NCI-H345 treated with DMSO at 0.1 percent for 48 hours (cell line): ENCODE data around the gene TNRC6B.
"Not testable (repeated sequence)": the region's sequence is repeated elsewhere in the genome, so short reads cannot be mapped to it uniquely, and the experiment has no call there.

Experiments
- DNase-seq: peaks from one replicate; lab custom pipeline; 2025; ENCODE audit not compliant: unreplicated experiment; lab: John Stamatoyannopoulos, UW

The TNRC6B gene

GRCh38 chr22:40177738-40178416, at the start of gene TNRC6B:
Gene TNRC6B, plus strand, starts transcription at chr22:40177925. Its CDS starts 211 bp downstream, at chr22:40178136.
- DNase-seq: peak; percentile 78

GRCh38 chr22:40128989-40129388, 48.7 kb upstream of the TNRC6B start:
- no peak for DNase-seq

- DNase-seq: no peak
These were observed 40.6 kb upstream of the TNRC6B start for GRCh38 chr22:40137132-40137531.

- no peak for DNase-seq
These were observed 38.9 kb upstream of the TNRC6B start for GRCh38 chr22:40138866-40139265.

GRCh38 chr22:40147388-40148176, 30.1 kb upstream of the TNRC6B start:
- no peak for DNase-seq

- no peak for DNase-seq
These were observed 24.5 kb upstream of the TNRC6B start for GRCh38 chr22:40153192-40153591.

- no peak for DNase-seq
These were observed 24.0 kb upstream of the TNRC6B start for GRCh38 chr22:40153705-40154104.

GRCh38 chr22:40156001-40156516, 21.7 kb upstream of the TNRC6B start:
- peak; percentile 66 for DNase-seq

- not testable (repeated sequence) for DNase-seq
These were observed 21.0 kb upstream of the TNRC6B start for GRCh38 chr22:40156682-40157081.

- DNase-seq: no peak
These were observed 20.3 kb upstream of the TNRC6B start for GRCh38 chr22:40157330-40157945.

GRCh38 chr22:40161194-40161593, 16.5 kb upstream of the TNRC6B start:
- DNase-seq: no peak

- not testable (repeated sequence) for DNase-seq
These were observed 12.2 kb upstream of the TNRC6B start for GRCh38 chr22:40165537-40165936.

- no peak for DNase-seq
These were observed 2.0 kb upstream of the TNRC6B start for GRCh38 chr22:40175611-40176244.

GRCh38 chr22:40176921-40177737, 596 bp upstream of the TNRC6B start:
- no peak for DNase-seq

GRCh38 chr22:40178417-40179409, 988 bp downstream of the TNRC6B start:
- DNase-seq: peak; percentile 5

GRCh38 chr22:40179526-40179925, 1.8 kb downstream of the TNRC6B start:
- DNase-seq: no peak

- no peak for DNase-seq
These were observed 2.7 kb downstream of the TNRC6B start for GRCh38 chr22:40180403-40180802.

- DNase-seq: no peak
These were observed 3.6 kb downstream of the TNRC6B start for GRCh38 chr22:40181323-40181722.

GRCh38 chr22:40182231-40182835, 4.6 kb downstream of the TNRC6B start:
- DNase-seq: no peak
